Neural progenitor cell (in vitro differentiated cells): ENCODE results near the gene OPALIN. TPM values are rescaled to one million over a fixed set of nuclear protein-coding genes. Genes with fewer than 3 reads are reported as not detected.

Experiments used
- DNase-seq: peaks from one replicate; pipeline ENCODE4 v3.0.0-alpha.2; 2016; ENCODE audit warnings: low spot score
- H2AFZ ChIP-seq: fragments of 200-600 bp; sonication (generic); replicated peaks from 2 replicates; pipeline ENCODE4 v1.6.1; 2016; ENCODE audit warnings: antibody characterized with exemption
- H3F3A ChIP-seq: fragments of 200-600 bp; sonication (generic); 2 replicates; pipeline ENCODE4 v1.6.1; 2016; ENCODE audit warnings: antibody characterized with exemption, low read depth
- H3K27ac ChIP-seq: fragments of 200-600 bp; sonication (generic); 2 replicates; pipeline ENCODE4 v1.5.1; 2016; ENCODE audit warnings: mild to moderate bottlenecking
- H3K27me3 ChIP-seq: fragments of 200-600 bp; sonication (generic); 2 replicates; pipeline ENCODE4 v1.6.1; 2016; ENCODE audit warnings: mild to moderate bottlenecking, moderate library complexity
- H3K36me3 ChIP-seq: fragments of 200-600 bp; sonication (generic); 2 replicates; pipeline ENCODE4 v1.5.1; 2016
- H3K4me1 ChIP-seq: fragments of 200-600 bp; sonication (generic); 2 replicates; pipeline ENCODE4 v1.6.1; 2016; ENCODE audit warnings: mixed run types
- H3K4me2 ChIP-seq: fragments of 200-600 bp; sonication (generic); 2 replicates; pipeline ENCODE4 v1.6.1; 2016
- H3K4me3 ChIP-seq: fragments of 200-600 bp; sonication (generic); 2 replicates; pipeline ENCODE4 v1.5.1; 2016
- H3K79me2 ChIP-seq: fragments of 200-600 bp; sonication (generic); 2 replicates; pipeline ENCODE4 v1.6.1; 2016; ENCODE audit warnings: low read depth
- H3K9ac ChIP-seq: fragments of 200-600 bp; sonication (generic); 2 replicates; pipeline ENCODE4 v1.6.1; 2016
- H3K9me3 ChIP-seq: fragments of 200-600 bp; sonication (generic); 2 replicates; pipeline ENCODE4 v1.5.1; 2016; ENCODE audit warnings: low read depth
- H4K20me1 ChIP-seq: fragments of 200-600 bp; sonication (generic); 2 replicates; pipeline ENCODE4 v1.6.1; 2016; ENCODE audit warnings: low read depth
- H3K27ac Mint-ChIP-seq: 3 replicates; pipeline ENCODE4 v1.8.0; 2021; ENCODE audit warnings: mixed read lengths
- H3K27me3 Mint-ChIP-seq: 2 replicates; pipeline ENCODE4 v1.8.0; 2022; ENCODE audit warnings: low read depth, mild to moderate bottlenecking, inconsistent platforms, moderate library complexity, mixed read lengths; ENCODE audit not compliant: insufficient read depth
- H3K36me3 Mint-ChIP-seq: 3 replicates; pipeline ENCODE4 v1.8.0; 2021; ENCODE audit warnings: mixed read lengths
- H3K4me1 Mint-ChIP-seq: 3 replicates; pipeline ENCODE4 v1.8.0; 2021; ENCODE audit warnings: mixed read lengths
- H3K4me3 Mint-ChIP-seq: 3 replicates; pipeline ENCODE4 v1.8.0; 2021; ENCODE audit warnings: mild to moderate bottlenecking, moderate library complexity, mixed read lengths
- H3K9me3 Mint-ChIP-seq: 3 replicates; pipeline ENCODE4 v1.8.0; 2020; ENCODE audit warnings: mixed read lengths
- EZH2 ChIP-seq: fragments of 200-600 bp; sonication (generic); IDR thresholded peaks from 2 replicates; pipeline ENCODE4 v1.6.1; 2017; ENCODE audit warnings: antibody characterized with exemption, mild to moderate bottlenecking, moderate library complexity
- EZH2phosphoT487 ChIP-seq: fragments of 200-600 bp; sonication (generic); IDR thresholded peaks from 2 replicates; pipeline ENCODE4 v1.6.1; 2017; ENCODE audit warnings: antibody characterized with exemption
- total RNA-seq: library from RNA; depleted of rRNA; stranded (reverse); fragments of >200 nt; gene quantifications from 2 replicates; pipeline ENCODE4 v1.2.3, GENCODE V29; 2015; ENCODE audit warnings: low replicate concordance
- TF ChIP-seq, protein P1 (sequence below): fragments of 200-600 bp; sonication (generic); IDR thresholded peaks from 2 replicates; pipeline ENCODE4 v1.5.1; 2017; ENCODE audit warnings: antibody characterized with exemption, mild to moderate bottlenecking

Gene OPALIN
- total RNA-seq, 1 donor from 2014 or later = not detected

DNA sequence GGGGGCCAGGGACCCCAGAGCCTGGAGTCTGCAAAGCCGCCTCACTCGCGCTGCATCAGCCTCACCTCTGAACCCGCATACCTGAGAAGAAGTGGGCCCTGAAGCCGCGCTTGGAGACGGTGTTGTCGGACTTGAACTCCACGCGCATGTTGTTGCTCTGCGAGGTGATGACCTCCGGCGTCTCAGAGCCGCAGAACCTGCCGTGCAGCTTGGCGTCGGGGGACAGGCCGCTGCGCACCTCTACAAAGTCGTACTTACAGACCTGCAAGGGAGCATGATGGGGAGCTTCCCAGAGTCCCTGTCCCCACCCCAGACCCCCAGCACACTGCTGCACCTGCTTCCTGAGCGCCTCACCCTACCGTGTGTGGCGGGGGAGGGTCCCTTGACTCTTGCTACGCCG lies 25.7 kb upstream of the OPALIN start:
- no peak for DNase-seq
- Histone ChIP-seq H3K4me2 (no peak overlapping the region), H3F3A (no peaks in the 10 kb centered on the region), H3K27me3 (no peaks in the 10 kb centered on the region), H3K4me3 (no peak overlapping the region), H3K79me2 (no peaks in the 10 kb centered on the region), H3K9me3 (no peaks in the 10 kb centered on the region), H3K36me3 (no peaks in the 10 kb centered on the region), H3K4me1 (no peaks in the 10 kb centered on the region), H4K20me1 (no peaks in the 10 kb centered on the region), H3K27ac (no peak overlapping the region), H2AFZ (no peak overlapping the region), H3K9ac (no peak overlapping the region)
- Mint-ChIP-seq H3K36me3 (no peaks in the 10 kb centered on the region), H3K4me1 (no peaks in the 10 kb centered on the region), H3K4me3 (no peak overlapping the region), H3K27me3 (peaks cover 4% of the 10 kb centered on the region), H3K27ac (no peak overlapping the region), H3K9me3 (no peaks in the 10 kb centered on the region)
- TF ChIP-seq EZH2 = no peak
- no peak for TF ChIP-seq EZH2phosphoT487
- TF ChIP-seq, protein P1, sequence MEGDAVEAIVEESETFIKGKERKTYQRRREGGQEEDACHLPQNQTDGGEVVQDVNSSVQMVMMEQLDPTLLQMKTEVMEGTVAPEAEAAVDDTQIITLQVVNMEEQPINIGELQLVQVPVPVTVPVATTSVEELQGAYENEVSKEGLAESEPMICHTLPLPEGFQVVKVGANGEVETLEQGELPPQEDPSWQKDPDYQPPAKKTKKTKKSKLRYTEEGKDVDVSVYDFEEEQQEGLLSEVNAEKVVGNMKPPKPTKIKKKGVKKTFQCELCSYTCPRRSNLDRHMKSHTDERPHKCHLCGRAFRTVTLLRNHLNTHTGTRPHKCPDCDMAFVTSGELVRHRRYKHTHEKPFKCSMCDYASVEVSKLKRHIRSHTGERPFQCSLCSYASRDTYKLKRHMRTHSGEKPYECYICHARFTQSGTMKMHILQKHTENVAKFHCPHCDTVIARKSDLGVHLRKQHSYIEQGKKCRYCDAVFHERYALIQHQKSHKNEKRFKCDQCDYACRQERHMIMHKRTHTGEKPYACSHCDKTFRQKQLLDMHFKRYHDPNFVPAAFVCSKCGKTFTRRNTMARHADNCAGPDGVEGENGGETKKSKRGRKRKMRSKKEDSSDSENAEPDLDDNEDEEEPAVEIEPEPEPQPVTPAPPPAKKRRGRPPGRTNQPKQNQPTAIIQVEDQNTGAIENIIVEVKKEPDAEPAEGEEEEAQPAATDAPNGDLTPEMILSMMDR = no peak

- H3K4me3 Mint-ChIP-seq = no peak overlapping the region
- H3K4me1 Mint-ChIP-seq = peaks cover 8% of the 10 kb centered on the region
- Histone ChIP-seq H2AFZ (no peak overlapping the region), H3K27ac (no peak overlapping the region), H3K4me1 (no peaks in the 10 kb centered on the region), H4K20me1 (no peaks in the 10 kb centered on the region), H3F3A (no peaks in the 10 kb centered on the region), H3K9ac (no peak overlapping the region), H3K9me3 (no peaks in the 10 kb centered on the region), H3K79me2 (no peaks in the 10 kb centered on the region), H3K4me3 (no peak overlapping the region), H3K36me3 (no peaks in the 10 kb centered on the region), H3K27me3 (no peaks in the 10 kb centered on the region), H3K4me2 (no peak overlapping the region)
- no peaks in the 10 kb centered on the region for H3K9me3 Mint-ChIP-seq
- H3K27ac Mint-ChIP-seq = no peak overlapping the region
- H3K36me3 Mint-ChIP-seq = no peaks in the 10 kb centered on the region
- no peak for TF ChIP-seq EZH2
- TF ChIP-seq, protein P1 = no peak
- TF ChIP-seq EZH2phosphoT487 = no peak
- H3K27me3 Mint-ChIP-seq = peaks cover 6% of the 10 kb centered on the region
- DNase-seq = no peak
Measured at GRCh38 chr10:96380821-96381220, 22.0 kb upstream of the OPALIN start.

GRCh38 chr10:96379758-96380157 lies 21.0 kb upstream of the OPALIN start:
- H4K20me1 ChIP-seq = no peaks in the 10 kb centered on the region
- H3K9ac ChIP-seq = no peak overlapping the region
- no peak overlapping the region for H3K4me2 ChIP-seq
- no peaks in the 10 kb centered on the region for H3F3A ChIP-seq
- no peak overlapping the region for H2AFZ ChIP-seq
- peaks cover 15% of the 10 kb centered on the region for H3K4me1 Mint-ChIP-seq
- no peaks in the 10 kb centered on the region for H3K36me3 Mint-ChIP-seq
- no peaks in the 10 kb centered on the region for H3K9me3 Mint-ChIP-seq
- no peaks in the 10 kb centered on the region for H3K9me3 ChIP-seq
- TF ChIP-seq EZH2phosphoT487 (no peak), EZH2 (no peak)
- TF ChIP-seq, protein P1 = no peak
- H3K36me3 ChIP-seq = no peaks in the 10 kb centered on the region
- H3K4me3 Mint-ChIP-seq = no peak overlapping the region
- H3K27ac ChIP-seq = no peak overlapping the region
- no peak for DNase-seq
- no peaks in the 10 kb centered on the region for H3K4me1 ChIP-seq
- no peak overlapping the region for H3K27ac Mint-ChIP-seq
- H3K27me3 Mint-ChIP-seq = peaks cover 4% of the 10 kb centered on the region
- no peaks in the 10 kb centered on the region for H3K79me2 ChIP-seq
- no peaks in the 10 kb centered on the region for H3K27me3 ChIP-seq
- no peak overlapping the region for H3K4me3 ChIP-seq

DNA sequence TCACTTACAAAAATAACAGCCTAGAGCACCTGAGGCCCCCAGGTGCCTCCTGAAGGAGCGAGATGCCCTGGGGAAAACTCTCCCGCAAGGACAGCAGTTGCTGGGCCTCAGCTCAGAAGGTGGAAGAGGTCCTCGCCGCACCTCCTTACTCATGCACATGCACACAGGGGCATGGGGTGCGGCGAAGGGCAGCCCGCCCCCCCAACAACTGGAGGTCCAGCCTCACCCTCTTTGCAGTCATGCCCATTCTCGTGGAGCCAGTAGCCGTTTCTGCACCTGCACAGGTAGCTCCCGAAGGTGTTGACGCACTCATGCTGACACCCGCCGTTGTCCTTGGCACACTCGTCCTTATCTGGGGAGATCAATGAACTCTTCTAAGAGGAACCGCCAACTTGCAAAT lies 19.9 kb upstream of the OPALIN start:
- H3K4me1 Mint-ChIP-seq = peaks cover 17% of the 10 kb centered on the region
- no peak for DNase-seq
- Histone ChIP-seq H3F3A (no peaks in the 10 kb centered on the region), H3K27me3 (peaks cover 10% of the 10 kb centered on the region), H3K36me3 (no peaks in the 10 kb centered on the region), H3K4me3 (no peak overlapping the region), H3K9ac (no peak overlapping the region), H4K20me1 (no peaks in the 10 kb centered on the region), H2AFZ (no peak overlapping the region), H3K4me2 (no peak overlapping the region), H3K79me2 (no peaks in the 10 kb centered on the region), H3K27ac (no peak overlapping the region), H3K9me3 (no peaks in the 10 kb centered on the region), H3K4me1 (no peaks in the 10 kb centered on the region)
- H3K27ac Mint-ChIP-seq = no peak overlapping the region
- H3K4me3 Mint-ChIP-seq = no peak overlapping the region
- H3K36me3 Mint-ChIP-seq = no peaks in the 10 kb centered on the region
- peaks cover 7% of the 10 kb centered on the region for H3K27me3 Mint-ChIP-seq
- no peaks in the 10 kb centered on the region for H3K9me3 Mint-ChIP-seq
- TF ChIP-seq, protein P1 = no peak
- TF ChIP-seq EZH2phosphoT487 = no peak
- TF ChIP-seq EZH2 = no peak
